GM20000 (cell line): ENCODE results near the gene HS6ST3.
A peak's percentile ranks its signal among the peaks of the same experiment; 100 is the strongest.
"Not testable (repeated sequence)": the region's sequence is repeated elsewhere in the genome, so short reads cannot be mapped to it uniquely, and the experiment has no call there.

Experiments used
- DNase-seq: peaks from one replicate; pipeline ENCODE4 v3.0.0; 2012; ENCODE audit warnings: low spot score
- CTCF ChIP-seq: IDR thresholded peaks from 2 replicates; pipeline ENCODE4 v1.5.1; 2012; ENCODE audit warnings: mild to moderate bottlenecking, control low read depth; ENCODE audit errors: extremely low read depth, missing control alignments

HS6ST3 gene

DNA sequence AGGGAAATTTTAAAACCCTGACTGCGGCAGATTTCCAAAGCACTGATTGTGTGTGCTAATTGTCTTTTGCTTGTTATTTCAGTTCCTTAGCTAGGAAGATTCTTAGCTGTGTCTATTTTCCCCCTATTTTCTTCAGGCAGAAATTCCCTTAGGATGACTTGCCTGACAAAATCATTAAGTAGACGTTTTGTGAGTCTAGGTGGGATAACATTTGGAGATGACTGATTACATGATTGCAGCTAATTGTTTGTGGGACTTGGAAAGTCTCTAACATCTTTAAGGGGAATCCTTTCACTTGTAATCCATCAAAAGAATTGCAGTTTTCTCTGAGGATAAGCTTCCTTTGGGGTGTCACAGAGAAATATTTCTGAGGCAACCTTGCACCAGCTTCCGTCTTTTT lies 676.4 kb downstream of the HS6ST3 start:
- DNase-seq, result no peak
- no peak for TF ChIP-seq CTCF

DNA sequence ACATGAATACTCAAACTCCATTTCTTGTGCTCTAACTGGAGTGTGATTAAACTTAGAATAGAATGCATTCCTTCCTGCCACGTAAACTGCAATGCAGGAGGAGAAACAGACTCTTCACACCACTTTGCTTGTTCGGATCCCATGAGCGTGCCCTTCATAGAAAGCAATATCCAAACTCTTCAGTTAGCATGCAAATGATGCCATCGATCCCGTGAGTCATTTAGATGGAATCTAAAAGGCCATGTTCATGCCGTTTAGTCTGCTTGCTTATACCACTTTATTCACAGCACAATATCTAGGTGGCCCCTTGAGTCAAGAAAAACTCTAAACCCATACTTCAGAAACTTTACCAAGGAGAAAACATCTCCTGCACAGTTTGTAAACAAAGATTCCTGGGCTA lies 678.6 kb downstream of the HS6ST3 start:
- DNase-seq, result no peak
- no peak for TF ChIP-seq CTCF

DNA sequence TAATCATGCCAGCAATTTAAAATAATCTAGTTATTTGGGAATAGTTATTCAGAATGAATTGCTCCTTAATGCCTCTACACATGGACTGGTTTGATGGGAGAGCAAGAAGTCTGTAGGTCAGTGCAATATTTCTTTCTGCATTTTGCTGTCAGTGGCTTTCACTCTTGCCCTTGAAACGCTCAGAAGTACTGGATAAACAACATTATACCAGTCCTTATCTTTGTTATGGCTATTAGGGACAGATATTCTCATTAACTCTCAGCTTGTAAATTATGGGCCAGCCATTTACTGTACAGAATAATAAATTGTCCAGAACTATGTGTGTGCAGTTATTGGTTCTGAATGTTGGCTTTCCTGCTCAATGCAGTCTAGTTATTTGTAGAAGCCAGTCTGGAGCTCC lies 680.0 kb downstream of the HS6ST3 start:
- TF ChIP-seq CTCF, result no peak
- no peak for DNase-seq

DNA sequence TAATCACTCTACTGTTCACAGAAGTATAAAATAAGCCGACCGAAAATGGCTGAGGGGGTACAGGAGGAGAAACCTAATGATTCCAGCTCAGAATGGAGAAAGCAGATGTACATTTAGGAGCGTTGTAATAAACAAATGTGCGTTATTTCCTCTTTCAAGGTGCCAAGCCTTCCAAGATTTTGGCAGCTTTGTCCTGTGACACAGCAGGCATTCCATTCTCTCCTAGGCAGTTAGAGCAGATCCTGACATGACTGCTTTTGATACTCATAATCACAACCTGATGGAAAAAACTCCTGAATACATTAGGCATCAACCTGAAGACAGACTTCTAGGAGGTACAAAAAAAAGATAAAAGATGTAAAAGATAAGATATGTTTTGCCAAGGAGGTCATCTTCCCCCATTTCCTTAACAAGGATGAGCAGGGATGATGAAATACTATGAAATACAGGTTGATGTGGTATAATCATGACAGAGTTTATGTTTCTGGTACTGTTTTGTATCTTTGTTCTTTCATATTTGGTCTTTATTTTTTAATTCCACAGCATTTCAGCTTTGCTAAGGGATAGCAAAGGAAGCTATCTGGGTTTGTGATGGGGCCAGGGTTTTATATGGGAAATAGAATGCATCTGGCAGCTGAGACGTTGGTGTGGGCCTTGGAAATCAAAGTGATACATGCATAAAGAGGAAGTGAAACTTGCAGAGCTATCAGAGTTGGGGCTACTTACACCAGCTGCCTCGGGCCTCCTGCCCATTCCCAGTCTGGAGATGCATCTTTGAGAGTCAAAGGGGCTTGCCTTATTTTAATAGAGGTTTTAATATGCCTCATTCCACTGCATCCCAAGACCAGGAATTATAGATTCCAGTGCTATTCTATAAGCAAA lies 681.8 kb downstream of the HS6ST3 start:
- DNase-seq, result peak; percentile 30
- no peak for TF ChIP-seq CTCF

DNA sequence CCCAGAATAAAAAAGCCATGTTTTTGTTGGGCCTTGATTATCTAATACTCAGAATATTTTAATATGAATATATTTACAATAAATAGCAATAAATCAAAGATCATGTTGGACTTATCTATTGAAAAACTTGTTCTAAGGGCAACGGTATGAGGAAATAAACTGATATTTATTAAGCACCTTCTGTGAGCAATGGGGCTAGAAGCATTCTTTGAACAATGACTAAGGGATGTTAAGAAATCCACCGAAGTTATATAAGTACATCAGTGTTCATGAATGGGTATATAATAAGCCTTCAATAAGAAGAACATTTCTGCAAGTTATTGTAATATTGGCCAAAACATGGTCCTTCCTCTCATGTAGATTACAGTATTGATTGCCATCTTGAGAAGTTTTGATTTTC lies 682.5 kb downstream of the HS6ST3 start:
- no peak for TF ChIP-seq CTCF
- DNase-seq, result no peak

DNA sequence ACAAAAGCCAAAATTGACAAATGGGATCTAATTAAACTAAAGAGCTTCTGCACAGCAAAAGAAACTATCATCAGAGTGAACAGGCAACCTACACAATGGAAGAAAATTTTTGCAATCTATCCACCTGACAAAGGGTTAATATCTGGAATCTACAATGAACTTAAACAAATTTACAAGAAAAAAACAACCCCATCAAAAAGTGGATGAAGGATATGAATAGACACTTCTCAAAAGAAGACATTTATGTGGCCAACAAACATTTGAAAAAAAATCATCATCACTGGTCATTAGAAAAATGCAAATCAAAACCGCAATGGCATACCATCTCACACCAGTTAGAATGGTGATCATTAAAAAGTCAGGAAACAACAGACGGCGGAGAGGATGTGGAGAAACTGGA lies 688.4 kb downstream of the HS6ST3 start:
- DNase-seq, result not testable (repeated sequence)

GRCh38 chr13:96779691-96780090 lies 689.8 kb downstream of the HS6ST3 start:
- TF ChIP-seq CTCF, result no peak
- no peak for DNase-seq

DNA sequence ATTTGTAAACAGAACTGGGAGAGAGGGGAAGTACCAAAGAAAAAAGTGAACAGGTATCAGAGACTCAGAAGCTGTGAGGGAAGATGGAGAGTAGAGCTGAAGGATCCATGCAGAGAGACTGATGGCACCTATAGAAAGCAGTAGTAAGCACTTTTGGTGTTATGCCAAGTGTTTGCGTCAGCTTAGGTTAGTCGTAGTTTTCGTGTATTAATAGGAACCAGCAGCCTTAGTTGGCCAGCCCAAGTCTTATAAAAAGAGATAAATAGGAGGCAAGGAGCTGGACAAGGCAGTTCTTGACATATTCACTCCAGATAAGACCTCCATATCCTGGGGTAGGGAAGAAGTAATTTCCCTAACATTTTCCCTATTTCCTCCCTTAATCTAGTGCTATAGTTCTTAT lies 690.2 kb downstream of the HS6ST3 start:
- TF ChIP-seq CTCF, result no peak
- no peak for DNase-seq
